ENCODE measurements around the gene HEG1. TPM values are rescaled to one million over a fixed set of nuclear protein-coding genes. Genes with fewer than 3 reads are reported as not detected.

HEG1 gene
- polyA plus RNA-seq, 2 donors, result 3.1 to 6.0 TPM

DNA sequence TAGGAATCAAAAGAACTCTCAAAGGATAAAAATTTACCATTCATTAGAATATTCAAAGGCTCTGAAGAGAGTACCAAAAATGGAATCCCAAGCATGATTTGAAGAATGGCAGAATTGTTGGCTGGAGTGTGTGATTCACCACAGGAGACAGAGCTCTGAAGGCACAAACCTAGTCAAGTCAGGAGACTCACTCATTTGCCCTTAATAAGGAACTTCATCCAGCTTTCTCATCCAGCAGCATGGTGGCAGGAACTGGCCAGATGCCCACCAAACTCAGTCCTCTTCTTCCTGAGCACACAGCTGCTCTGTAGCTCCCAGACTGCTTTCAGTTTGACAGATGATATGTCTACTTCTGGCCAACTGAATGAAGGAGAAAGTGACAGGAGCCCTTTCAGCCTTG, 16.5 kb upstream of the HEG1 start:
- Histone ChIP-seq H3K9me3 (ENCODE audit: control insufficient read depth in 2 of 2, insufficient read depth in 1 of 2, low read depth in 1 of 2, low read length in 1 of 2) (no peaks in the 10 kb centered on the region), H3K4me1 (ENCODE audit: control insufficient read depth in 2 of 2, insufficient read depth in 2 of 2, low read length in 1 of 2) (no peaks in the 10 kb centered on the region), H3K36me3 (ENCODE audit: control insufficient read depth in 2 of 2, insufficient read depth in 2 of 2, low read length in 1 of 2) (no peaks in the 10 kb centered on the region), H3K27me3 (ENCODE audit: control insufficient read depth in 1 of 2, insufficient read depth in 2 of 2, low read length in 2 of 2) (no peaks in the 10 kb centered on the region), H3K27ac (ENCODE audit: low read depth in 2 of 2, low read length in 1 of 2) (no peak overlapping the region), H3K4me3 (ENCODE audit: low read depth in 1 of 2, low read length in 2 of 2) (no peak overlapping the region)

DNA sequence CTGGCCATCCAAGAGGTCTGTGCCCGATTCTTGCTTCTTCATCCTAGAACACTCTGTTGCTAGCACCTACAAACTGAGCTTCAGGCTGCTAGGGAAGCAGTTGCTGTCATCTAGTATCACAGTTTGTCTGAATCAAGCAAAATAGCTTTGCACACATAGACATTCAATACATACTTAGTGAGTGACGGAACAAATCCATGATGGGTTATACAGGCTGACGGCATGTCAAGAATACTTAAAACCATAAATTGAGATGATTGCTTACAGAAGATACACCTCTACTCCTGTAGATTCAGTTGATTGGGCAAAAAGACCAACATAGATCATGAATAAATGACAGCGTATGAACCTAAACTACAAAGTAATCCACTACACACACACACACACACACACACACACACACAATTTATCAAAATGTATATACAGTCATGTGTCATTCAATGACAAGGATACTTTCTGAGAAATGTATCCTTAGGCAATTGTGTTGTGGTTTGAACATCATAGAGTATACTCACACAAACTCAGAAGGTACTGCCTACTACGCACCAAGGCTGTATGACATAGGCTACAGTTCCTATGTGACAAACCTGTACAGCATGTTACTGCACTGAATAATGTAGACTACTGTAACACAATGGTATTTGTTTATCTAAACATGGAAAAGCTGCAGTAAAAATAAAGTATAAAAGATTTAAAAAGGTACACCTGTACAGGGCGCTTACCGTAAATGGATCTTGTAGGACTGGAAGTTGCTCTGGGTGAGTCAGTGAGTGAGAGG, 14.4 kb upstream of the HEG1 start:
- Histone ChIP-seq H3K4me1 (ENCODE audit: control insufficient read depth in 2 of 2, insufficient read depth in 2 of 2, low read length in 1 of 2) (no peaks in the 10 kb centered on the region), H3K27me3 (ENCODE audit: control insufficient read depth in 1 of 2, insufficient read depth in 2 of 2, low read length in 2 of 2) (no peaks in the 10 kb centered on the region), H3K36me3 (ENCODE audit: control insufficient read depth in 2 of 2, insufficient read depth in 2 of 2, low read length in 1 of 2) (no peaks in the 10 kb centered on the region), H3K9me3 (ENCODE audit: control insufficient read depth in 2 of 2, insufficient read depth in 1 of 2, low read depth in 1 of 2, low read length in 1 of 2) (no peaks in the 10 kb centered on the region), H3K27ac (ENCODE audit: low read depth in 2 of 2, low read length in 1 of 2) (no peak overlapping the region), H3K4me3 (ENCODE audit: low read depth in 1 of 2, low read length in 2 of 2) (no peak overlapping the region)
- 94 to 96% methylated on average over 7 of the region's 7 CpGs for WGBS, 2 donors

DNA sequence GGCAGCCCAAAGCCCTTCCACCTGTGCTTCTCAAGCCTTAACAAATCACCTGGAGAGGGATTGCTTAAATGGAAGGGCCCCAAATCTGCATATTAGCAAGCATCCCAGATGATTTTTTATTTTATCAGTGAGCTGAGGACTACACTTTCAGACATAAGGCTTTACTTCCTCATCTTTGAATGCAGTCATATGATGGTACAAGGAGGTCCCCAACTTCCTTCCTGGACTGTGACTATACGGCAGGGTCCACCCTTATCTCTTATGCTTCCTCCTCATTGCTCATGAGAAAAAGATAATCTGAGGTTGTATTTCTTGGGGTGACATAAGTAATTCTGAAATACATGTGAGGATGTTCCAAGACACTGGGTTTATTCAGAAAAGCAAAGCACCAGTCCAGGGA, 13.7 kb upstream of the HEG1 start:
- Histone ChIP-seq H3K36me3 (ENCODE audit: control insufficient read depth in 2 of 2, insufficient read depth in 2 of 2, low read length in 1 of 2) (no peaks in the 10 kb centered on the region), H3K9me3 (ENCODE audit: control insufficient read depth in 2 of 2, insufficient read depth in 1 of 2, low read depth in 1 of 2, low read length in 1 of 2) (no peaks in the 10 kb centered on the region), H3K4me3 (ENCODE audit: low read depth in 1 of 2, low read length in 2 of 2) (no peak overlapping the region), H3K27me3 (ENCODE audit: control insufficient read depth in 1 of 2, insufficient read depth in 2 of 2, low read length in 2 of 2) (no peaks in the 10 kb centered on the region), H3K27ac (ENCODE audit: low read depth in 2 of 2, low read length in 1 of 2) (no peak overlapping the region), H3K4me1 (ENCODE audit: control insufficient read depth in 2 of 2, insufficient read depth in 2 of 2, low read length in 1 of 2) (no peaks in the 10 kb centered on the region)
- 62 to 76% methylated on average over 1 of the region's 1 CpG for WGBS, 2 donors

DNA sequence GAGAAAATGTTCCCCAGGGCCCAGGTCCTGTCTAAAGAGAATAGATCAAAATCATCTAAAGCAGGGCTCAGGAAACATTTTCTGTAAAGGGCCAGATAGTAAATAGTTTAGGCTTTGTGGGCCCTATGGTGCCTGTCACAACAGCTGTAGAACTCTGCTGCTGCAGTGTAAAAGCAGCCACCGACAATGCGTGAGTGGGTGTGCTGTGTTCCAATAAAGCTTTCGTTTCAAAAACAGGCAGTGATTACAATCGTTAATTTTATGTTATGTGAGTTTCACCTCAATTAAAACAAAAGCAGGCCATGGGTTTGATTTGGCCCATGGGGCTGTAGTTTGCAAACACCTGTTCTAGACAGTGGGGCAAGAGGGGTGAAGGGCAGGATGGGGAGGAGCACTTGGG, 12.5 kb upstream of the HEG1 start:
- H3K4me3 ChIP-seq (ENCODE audit: low read depth in 1 of 2, low read length in 2 of 2), result no peak overlapping the region
- no peaks in the 10 kb centered on the region for H3K36me3 ChIP-seq (ENCODE audit: control insufficient read depth in 2 of 2, insufficient read depth in 2 of 2, low read length in 1 of 2)
- WGBS, 2 donors, result 83 to 87% methylated on average over 4 of the region's 4 CpGs
- no peaks in the 10 kb centered on the region for H3K9me3 ChIP-seq (ENCODE audit: control insufficient read depth in 2 of 2, insufficient read depth in 1 of 2, low read depth in 1 of 2, low read length in 1 of 2)
- no peak overlapping the region for H3K27ac ChIP-seq (ENCODE audit: low read depth in 2 of 2, low read length in 1 of 2)
- no peaks in the 10 kb centered on the region for H3K27me3 ChIP-seq (ENCODE audit: control insufficient read depth in 1 of 2, insufficient read depth in 2 of 2, low read length in 2 of 2)
- no peaks in the 10 kb centered on the region for H3K4me1 ChIP-seq (ENCODE audit: control insufficient read depth in 2 of 2, insufficient read depth in 2 of 2, low read length in 1 of 2)

DNA sequence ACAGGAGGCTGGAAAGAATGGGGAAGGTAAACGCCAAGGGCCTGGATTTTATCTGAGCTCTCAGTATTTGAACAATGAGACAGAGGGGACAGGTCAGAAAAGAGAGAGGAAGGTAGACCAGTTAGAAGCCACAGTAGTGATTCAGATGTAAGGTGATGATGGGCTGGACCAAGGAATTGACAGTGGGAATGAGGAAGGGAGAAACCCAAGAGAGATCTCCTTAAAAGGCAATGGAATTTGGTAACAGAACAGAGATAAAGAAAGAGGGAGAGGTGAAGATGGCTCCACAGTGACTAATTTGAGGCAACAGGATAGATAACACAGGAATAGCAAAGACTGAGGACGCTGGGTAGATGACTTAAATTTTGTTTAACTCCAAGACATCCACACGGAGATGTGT, 11.4 kb upstream of the HEG1 start:
- Histone ChIP-seq H3K9me3 (ENCODE audit: control insufficient read depth in 2 of 2, insufficient read depth in 1 of 2, low read depth in 1 of 2, low read length in 1 of 2) (no peaks in the 10 kb centered on the region), H3K4me1 (ENCODE audit: control insufficient read depth in 2 of 2, insufficient read depth in 2 of 2, low read length in 1 of 2) (peaks cover 0 to 3% of the 10 kb centered on the region in 2 donors), H3K4me3 (ENCODE audit: low read depth in 1 of 2, low read length in 2 of 2) (no peak overlapping the region), H3K27me3 (ENCODE audit: control insufficient read depth in 1 of 2, insufficient read depth in 2 of 2, low read length in 2 of 2) (no peaks in the 10 kb centered on the region), H3K36me3 (ENCODE audit: control insufficient read depth in 2 of 2, insufficient read depth in 2 of 2, low read length in 1 of 2) (no peaks in the 10 kb centered on the region), H3K27ac (ENCODE audit: low read depth in 2 of 2, low read length in 1 of 2) (no peak overlapping the region)
- WGBS, 2 donors, result 80 to 87% methylated on average over 3 of the region's 3 CpGs

DNA sequence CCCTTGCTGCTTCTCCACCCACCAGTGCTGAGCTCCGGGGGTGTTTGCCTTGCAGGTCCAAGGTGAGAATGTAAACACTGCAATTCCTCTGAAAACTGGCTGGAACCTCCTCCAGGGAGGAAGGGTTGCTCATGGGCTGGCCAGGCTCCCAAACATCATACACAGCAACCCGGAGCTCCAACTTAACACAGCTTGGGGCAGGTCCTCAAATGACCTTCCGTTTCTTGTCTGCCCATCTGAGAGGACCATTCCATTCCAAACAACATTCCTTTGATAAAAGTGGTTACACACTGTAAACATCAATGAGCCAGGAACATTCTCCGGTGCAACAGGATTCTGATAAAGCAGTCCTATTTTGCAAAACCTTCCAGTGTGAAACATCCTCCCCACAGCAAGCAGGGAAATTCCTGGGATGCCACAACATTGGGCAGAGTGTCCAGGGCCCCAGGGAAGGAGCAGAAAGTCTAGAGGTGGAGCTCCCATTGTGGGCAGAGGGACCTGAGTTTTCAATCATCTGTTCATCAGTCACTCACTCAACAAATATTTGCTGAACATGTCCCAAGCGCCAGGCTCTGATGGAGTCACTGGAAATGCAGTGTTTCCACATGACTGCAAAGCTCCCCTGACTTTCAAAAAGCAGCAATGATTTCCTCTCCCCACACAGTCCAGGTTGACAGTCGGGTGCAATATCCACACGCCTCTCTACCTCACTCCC, 7.3 kb upstream of the HEG1 start:
- WGBS, 2 donors, result 27 to 31% methylated on average over 7 of the region's 7 CpGs
- Histone ChIP-seq H3K9me3 (ENCODE audit: control insufficient read depth in 2 of 2, insufficient read depth in 1 of 2, low read depth in 1 of 2, low read length in 1 of 2) (no peaks in the 10 kb centered on the region), H3K4me1 (ENCODE audit: control insufficient read depth in 2 of 2, insufficient read depth in 2 of 2, low read length in 1 of 2) (peaks cover 0 to 4% of the 10 kb centered on the region in 2 donors), H3K27me3 (ENCODE audit: control insufficient read depth in 1 of 2, insufficient read depth in 2 of 2, low read length in 2 of 2) (no peaks in the 10 kb centered on the region), H3K36me3 (ENCODE audit: control insufficient read depth in 2 of 2, insufficient read depth in 2 of 2, low read length in 1 of 2) (no peaks in the 10 kb centered on the region), H3K27ac (ENCODE audit: low read depth in 2 of 2, low read length in 1 of 2) (peak overlapping the region in 1 of 2 donors; percentile 28), H3K4me3 (ENCODE audit: low read depth in 1 of 2, low read length in 2 of 2) (no peak overlapping the region)

DNA sequence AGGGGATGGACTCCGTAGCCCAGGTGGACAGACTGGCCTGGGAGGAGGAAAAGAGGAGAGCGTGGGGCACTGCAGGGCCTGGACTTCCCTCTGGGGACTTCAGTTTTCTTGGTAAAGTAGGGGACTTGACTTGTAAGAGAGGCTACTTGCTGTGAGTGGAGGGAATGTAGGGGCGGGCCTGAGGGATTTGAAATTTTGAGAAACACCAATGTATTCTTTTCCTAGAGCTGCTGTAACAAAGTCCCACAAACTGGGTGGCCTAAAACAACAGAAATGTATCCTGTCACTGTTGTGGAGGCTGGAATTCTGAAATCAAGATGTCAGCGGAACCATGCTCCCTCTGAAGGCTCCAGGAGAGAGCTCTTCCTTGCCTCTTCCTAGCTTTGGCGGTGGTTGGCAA, 5.8 kb upstream of the HEG1 start:
- H3K4me3 ChIP-seq (ENCODE audit: low read depth in 1 of 2, low read length in 2 of 2), result no peak overlapping the region
- H3K27ac ChIP-seq (ENCODE audit: low read depth in 2 of 2, low read length in 1 of 2), result peak overlapping the region; percentile 50 to 76
- WGBS, 2 donors, result 91% methylated on average over 5 of the region's 5 CpGs
- H3K9me3 ChIP-seq (ENCODE audit: control insufficient read depth in 2 of 2, insufficient read depth in 1 of 2, low read depth in 1 of 2, low read length in 1 of 2), result no peaks in the 10 kb centered on the region
- peaks cover 2 to 4% of the 10 kb centered on the region in 2 donors for H3K4me1 ChIP-seq (ENCODE audit: control insufficient read depth in 2 of 2, insufficient read depth in 2 of 2, low read length in 1 of 2)
- H3K36me3 ChIP-seq (ENCODE audit: control insufficient read depth in 2 of 2, insufficient read depth in 2 of 2, low read length in 1 of 2), result no peaks in the 10 kb centered on the region
- H3K27me3 ChIP-seq (ENCODE audit: control insufficient read depth in 1 of 2, insufficient read depth in 2 of 2, low read length in 2 of 2), result no peaks in the 10 kb centered on the region

DNA sequence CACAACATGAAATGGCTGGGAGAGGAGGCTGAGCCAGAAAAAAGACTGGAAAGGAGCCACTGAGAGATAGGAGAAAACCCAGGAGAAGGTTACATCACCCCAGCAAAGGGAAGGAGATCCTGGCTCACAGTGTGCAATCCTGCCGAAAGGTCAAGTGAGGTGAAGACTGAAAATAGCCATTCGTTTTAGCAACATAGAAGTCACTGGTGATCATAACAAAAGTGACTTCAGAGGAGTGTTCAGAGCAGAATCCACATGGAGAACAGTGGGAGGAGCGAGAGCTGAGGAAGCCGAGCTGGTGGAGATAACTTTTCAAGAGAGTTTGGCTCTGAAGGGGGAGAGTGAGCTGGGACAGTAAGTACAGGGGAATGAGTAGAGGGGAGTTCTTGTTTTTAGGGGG, 5.4 kb upstream of the HEG1 start:
- WGBS, 2 donors, result 58 to 64% methylated on average over 4 of the region's 4 CpGs

DNA sequence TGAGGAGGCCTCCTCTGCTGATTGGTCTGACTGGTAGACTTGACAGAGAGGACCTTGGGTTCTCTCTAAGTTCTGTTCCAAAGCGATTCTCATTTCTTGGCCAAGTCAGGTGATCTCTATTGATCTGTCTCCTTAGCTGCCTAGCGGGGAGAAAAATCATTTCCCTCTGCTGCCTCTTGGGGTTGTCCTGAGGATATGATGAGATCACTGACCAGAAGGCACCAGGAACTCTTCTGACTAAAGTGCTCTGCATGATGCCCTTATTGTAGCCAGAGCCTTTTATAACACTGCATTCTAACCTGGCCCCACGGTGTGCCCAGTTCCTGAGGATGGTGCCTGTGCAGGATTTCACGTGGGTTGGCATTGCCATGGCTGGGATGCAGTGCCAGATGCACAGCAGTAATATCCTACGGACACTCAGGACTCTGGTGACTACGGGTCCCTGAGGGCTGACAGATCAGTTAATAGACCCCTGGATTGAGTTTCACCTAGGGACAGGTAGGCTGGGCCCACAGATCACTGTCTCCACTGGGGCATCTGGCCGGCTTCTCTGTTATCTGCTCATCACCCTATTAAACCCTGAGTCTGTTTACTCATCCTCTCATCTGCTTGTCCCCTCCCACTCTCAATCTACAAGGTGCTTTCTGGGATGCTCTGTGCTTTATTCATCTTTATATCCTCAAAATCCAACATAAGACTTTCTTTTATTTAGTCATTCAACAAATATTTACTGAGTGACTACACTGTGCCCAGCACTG, 3.9 kb upstream of the HEG1 start:
- no peaks in the 10 kb centered on the region for H3K27me3 ChIP-seq (ENCODE audit: control insufficient read depth in 1 of 2, insufficient read depth in 2 of 2, low read length in 2 of 2)
- H3K4me1 ChIP-seq (ENCODE audit: control insufficient read depth in 2 of 2, insufficient read depth in 2 of 2, low read length in 1 of 2), result peaks cover 2 to 4% of the 10 kb centered on the region in 2 donors
- no peak overlapping the region for H3K4me3 ChIP-seq (ENCODE audit: low read depth in 1 of 2, low read length in 2 of 2)
- WGBS, 2 donors, result 72 to 81% methylated on average over 7 of the region's 7 CpGs
- no peak overlapping the region for H3K27ac ChIP-seq (ENCODE audit: low read depth in 2 of 2, low read length in 1 of 2)
- no peaks in the 10 kb centered on the region for H3K36me3 ChIP-seq (ENCODE audit: control insufficient read depth in 2 of 2, insufficient read depth in 2 of 2, low read length in 1 of 2)
- H3K9me3 ChIP-seq (ENCODE audit: control insufficient read depth in 2 of 2, insufficient read depth in 1 of 2, low read depth in 1 of 2, low read length in 1 of 2), result no peaks in the 10 kb centered on the region

More for the DNA sequence above, 5.4 kb upstream of the HEG1 start:
- Histone ChIP-seq H3K9me3 (ENCODE audit: control insufficient read depth in 2 of 2, insufficient read depth in 1 of 2, low read depth in 1 of 2, low read length in 1 of 2) (no peaks in the 10 kb centered on the region), H3K36me3 (ENCODE audit: control insufficient read depth in 2 of 2, insufficient read depth in 2 of 2, low read length in 1 of 2) (no peaks in the 10 kb centered on the region), H3K27me3 (ENCODE audit: control insufficient read depth in 1 of 2, insufficient read depth in 2 of 2, low read length in 2 of 2) (no peaks in the 10 kb centered on the region), H3K4me1 (ENCODE audit: control insufficient read depth in 2 of 2, insufficient read depth in 2 of 2, low read length in 1 of 2) (peaks cover 2 to 4% of the 10 kb centered on the region in 2 donors), H3K27ac (ENCODE audit: low read depth in 2 of 2, low read length in 1 of 2) (peak overlapping the region in 1 of 2 donors; percentile 69), H3K4me3 (ENCODE audit: low read depth in 1 of 2, low read length in 2 of 2) (no peak overlapping the region)
